HEK293 (cell line): Measurements from ENCODE around the gene CD44.

Source experiments
- CTCF ChIA-PET: fragments of 350-600 bp; formaldehyde crosslinking; extraction: SDS; loops from one replicate; lab custom pipeline; 2021; ENCODE audit warnings: antibody characterized with exemption; lab: Yijun Ruan, JAX
- POLR2A ChIA-PET: fragments of 300-600 bp; formaldehyde crosslinking; extraction: SDS; loops from one replicate; lab custom pipeline; 2020; ENCODE audit warnings: antibody characterized with exemption, inconsistent platforms; lab: Yijun Ruan, JAX
- H3K27ac ChIP-seq: fragments of 200-500 bp; sonication (Bioruptor generic); 2 replicates; pipeline ENCODE4 v1.5.1; 2014; ENCODE audit warnings: low read depth, low read length, control low read depth, inconsistent platforms; ENCODE audit errors: extremely low read depth
- H3K36me3 ChIP-seq, 2 experiments: fragments of 200-500 bp in 1 of 2; sonication (Bioruptor generic) in 1 of 2; 1 replicate in 1 of 2; 2 replicates in 1 of 2; pipeline ENCODE4 v1.5.1; 2014 to 2017; ENCODE audit warnings: inconsistent platforms in 2 of 2, low read length in 2 of 2; ENCODE audit not compliant: control insufficient read depth in 2 of 2, insufficient read depth in 1 of 2
- H3K4me1 ChIP-seq: fragments of 200-500 bp; sonication (Bioruptor generic); 2 replicates; pipeline ENCODE4 v1.5.1; 2014; ENCODE audit warnings: mild to moderate bottlenecking, low read length, inconsistent platforms; ENCODE audit not compliant: control insufficient read depth, insufficient read depth
- H3K4me3 ChIP-seq: 2 replicates; pipeline ENCODE4 v1.5.1; 2011; ENCODE audit warnings: low read depth, mild to moderate bottlenecking, control low read depth, low read length, moderate library complexity
- H3K9me3 ChIP-seq: fragments of 200-500 bp; sonication (Bioruptor generic); 2 replicates; pipeline ENCODE4 v1.5.1; 2014; ENCODE audit warnings: low read depth, low read length, inconsistent platforms; ENCODE audit not compliant: control insufficient read depth, insufficient read depth
- AEBP2 ChIP-seq: fragments of 450-650 bp; formaldehyde crosslinking; IDR thresholded peaks from 2 replicates; pipeline ENCODE4 v1.5.1; 2016; ENCODE audit warnings: missing biosample characterization, missing genetic modification characterization, borderline replicate concordance
- BCL11A ChIP-seq: fragments of 450-650 bp; formaldehyde crosslinking; IDR thresholded peaks from 2 replicates; pipeline ENCODE4 v1.5.1; 2016; ENCODE audit warnings: low read depth, missing biosample characterization, missing genetic modification characterization
- ZBTB17 ChIP-seq: fragments of 450-650 bp; formaldehyde crosslinking; IDR thresholded peaks from 2 replicates; pipeline ENCODE4 v1.5.1; 2016; ENCODE audit warnings: missing biosample characterization, missing genetic modification characterization
- ZBTB49 ChIP-seq: fragments of 450-650 bp; formaldehyde crosslinking; IDR thresholded peaks from 2 replicates; pipeline ENCODE4 v1.5.1; 2016; ENCODE audit warnings: missing biosample characterization, missing genetic modification characterization, low read depth
- ZBTB7A ChIP-seq: fragments of 450-650 bp; formaldehyde crosslinking; IDR thresholded peaks from 2 replicates; pipeline ENCODE4 v1.5.1; 2016; ENCODE audit warnings: low read depth, missing biosample characterization, missing genetic modification characterization
- ZFP37 ChIP-seq: fragments of 450-650 bp; formaldehyde crosslinking; IDR thresholded peaks from 2 replicates; pipeline ENCODE4 v1.5.1; 2016; ENCODE audit warnings: missing biosample characterization, missing genetic modification characterization
- ZNF114 ChIP-seq: fragments of 450-650 bp; formaldehyde crosslinking; IDR thresholded peaks from 2 replicates; pipeline ENCODE4 v1.5.0; 2017; ENCODE audit warnings: missing biosample characterization, missing genetic modification characterization
- ZNF24 ChIP-seq: fragments of 450-650 bp; formaldehyde crosslinking; IDR thresholded peaks from 2 replicates; pipeline ENCODE4 v1.5.1; 2016; ENCODE audit warnings: missing biosample characterization, missing genetic modification characterization
- ZNF280C ChIP-seq: fragments of 450-650 bp; formaldehyde crosslinking; IDR thresholded peaks from 2 replicates; pipeline ENCODE4 v1.5.1; 2016; ENCODE audit warnings: missing biosample characterization, missing genetic modification characterization
- ZNF302 ChIP-seq: fragments of 450-650 bp; formaldehyde crosslinking; IDR thresholded peaks from 2 replicates; pipeline ENCODE4 v1.5.1; 2016; ENCODE audit warnings: missing biosample characterization, missing genetic modification characterization, low read depth
- ZNF335 ChIP-seq: fragments of 450-650 bp; formaldehyde crosslinking; conservative IDR thresholded peaks from 2 replicates; pipeline ENCODE4 v1.5.1; 2016; ENCODE audit warnings: missing biosample characterization, missing genetic modification characterization
- ZNF404 ChIP-seq: fragments of 450-650 bp; formaldehyde crosslinking; IDR thresholded peaks from 2 replicates; pipeline ENCODE4 v1.5.1; 2017; ENCODE audit warnings: missing biosample characterization, missing genetic modification characterization
- ZNF623 ChIP-seq: fragments of 450-650 bp; formaldehyde crosslinking; IDR thresholded peaks from 2 replicates; pipeline ENCODE4 v1.5.1; 2016; ENCODE audit warnings: missing biosample characterization, missing genetic modification characterization
- ZNF626 ChIP-seq: fragments of 450-650 bp; sonication (Bioruptor Pico); formaldehyde crosslinking; IDR thresholded peaks from 2 replicates; pipeline ENCODE4 v1.5.1; 2018; ENCODE audit warnings: missing biosample characterization, missing genetic modification characterization, inconsistent platforms
- ZNF639 ChIP-seq: fragments of 450-650 bp; formaldehyde crosslinking; IDR thresholded peaks from 2 replicates; pipeline ENCODE4 v1.5.1; 2016; ENCODE audit warnings: missing biosample characterization, missing genetic modification characterization
- ZNF660 ChIP-seq: fragments of 450-650 bp; IDR thresholded peaks from 2 replicates; pipeline ENCODE4 v1.5.1; 2018; ENCODE audit warnings: missing biosample characterization, mild to moderate bottlenecking, missing genetic modification characterization
- ZNF670 ChIP-seq: fragments of 450-650 bp; formaldehyde crosslinking; IDR thresholded peaks from 2 replicates; pipeline ENCODE4 v1.5.1; 2016; ENCODE audit warnings: missing biosample characterization, missing genetic modification characterization, low read depth
- ZNF701 ChIP-seq: fragments of 450-650 bp; formaldehyde crosslinking; IDR thresholded peaks from 2 replicates; pipeline ENCODE4 v1.5.1; 2016; ENCODE audit warnings: missing biosample characterization, missing genetic modification characterization
- ZNF704 ChIP-seq: fragments of 450-650 bp; formaldehyde crosslinking; IDR thresholded peaks from 2 replicates; pipeline ENCODE4 v1.5.1; 2016; ENCODE audit warnings: missing biosample characterization, missing genetic modification characterization
- ZNF768 ChIP-seq: fragments of 450-650 bp; formaldehyde crosslinking; IDR thresholded peaks from 2 replicates; pipeline ENCODE4 v1.5.1; 2018; ENCODE audit warnings: missing biosample characterization, mild to moderate bottlenecking, missing genetic modification characterization
- ZSCAN30 ChIP-seq: fragments of 450-650 bp; IDR thresholded peaks from 2 replicates; pipeline ENCODE4 v1.5.1; 2018; ENCODE audit warnings: missing biosample characterization, mild to moderate bottlenecking, missing genetic modification characterization, moderate library complexity
- ZSCAN5A ChIP-seq: fragments of 450-650 bp; formaldehyde crosslinking; IDR thresholded peaks from 2 replicates; pipeline ENCODE4 v1.5.1; 2016; ENCODE audit warnings: missing biosample characterization, missing genetic modification characterization

CD44 gene

GRCh38 chr11:35211952-35212351 lies 73.0 kb downstream of the CD44 start:
- Histone ChIP-seq H3K36me3 (no peaks in the 10 kb centered on the region), H3K4me3 (no peak overlapping the region), H3K27ac (no peak overlapping the region), H3K4me1 (no peaks in the 10 kb centered on the region), H3K9me3 (no peaks in the 10 kb centered on the region)
- ChIA-PET POLR2A (no interaction called here), CTCF (no interaction called here)
- TF ChIP-seq ZSCAN30: no peak
- no peak for TF ChIP-seq ZNF670 (tag by site-specific recombination)
- TF ChIP-seq ZBTB7A (tag by site-specific recombination): no peak
- no peak for TF ChIP-seq ZNF114
- no peak for TF ChIP-seq ZNF660
- TF ChIP-seq ZBTB17 (tag by site-specific recombination): no peak
- TF ChIP-seq ZNF24 (tag by site-specific recombination): no peak
- no peak for TF ChIP-seq ZNF626
- no peak for TF ChIP-seq ZSCAN5A (tag by site-specific recombination)

- Histone ChIP-seq H3K4me3 (no peak overlapping the region), H3K27ac (no peak overlapping the region), H3K36me3 (no peaks in the 10 kb centered on the region), H3K9me3 (no peaks in the 10 kb centered on the region), H3K4me1 (no peaks in the 10 kb centered on the region)
- CTCF ChIA-PET: interaction anchor here (0.7 kb wide), 2 partner anchors 295 to 796 kb away, joined by 3 to 4 read pairs; no protein-coding TSS in a partner anchor
- TF ChIP-seq AEBP2 (no peak), ZNF704 (tag by site-specific recombination) (no peak), ZBTB49 (tag by site-specific recombination) (no peak), ZNF639 (tag by site-specific recombination) (no peak), ZNF768 (tag by site-specific recombination) (no peak), ZNF701 (tag by site-specific recombination) (no peak), ZNF404 (no peak), ZNF302 (tag by site-specific recombination) (no peak), ZSCAN30 (no peak), ZNF280C (tag by site-specific recombination) (no peak), BCL11A (no peak), ZNF623 (tag by site-specific recombination) (no peak), ZNF335 (no peak), ZFP37 (tag by site-specific recombination) (no peak)
- POLR2A ChIA-PET: interaction anchor here (0.6 kb wide), 1 partner anchor 9 kb away, joined by 3 read pairs; no protein-coding TSS in a partner anchor
These were observed 75.3 kb downstream of the CD44 start for GRCh38 chr11:35214226-35214770.
